BJ (cell line): Measurements from ENCODE around the gene LCOR. TPM values are rescaled to one million over a fixed set of nuclear protein-coding genes. Genes with fewer than 3 reads are reported as not detected.
A peak's percentile ranks its signal among the peaks of the same experiment; 100 is the strongest.

Experiments used
- CTCF ChIA-PET: fragments of 350-600 bp; formaldehyde crosslinking; extraction: SDS; loops from one replicate; lab custom pipeline; 2021; ENCODE audit warnings: antibody characterized with exemption, inconsistent platforms; lab: Yijun Ruan, JAX
- POLR2A ChIA-PET: fragments of 300-600 bp; sonication (Branson Sonifier 250); formaldehyde crosslinking; extraction: SDS; loops from one replicate; lab custom pipeline; 2021; ENCODE audit warnings: antibody characterized with exemption; lab: Charles Lee
- DNase-seq: peaks from one replicate; pipeline ENCODE4 v3.0.0-alpha.2; 2011; ENCODE audit warnings: low read depth
- H3K27me3 ChIP-seq: 2 replicates; pipeline ENCODE4 v1.6.0; 2011; ENCODE audit warnings: low read length; ENCODE audit not compliant: control insufficient read depth, insufficient read depth
- H3K36me3 ChIP-seq: 2 replicates; pipeline ENCODE4 v1.5.1; 2011; ENCODE audit warnings: low read length; ENCODE audit not compliant: control insufficient read depth, insufficient read depth
- H3K4me3 ChIP-seq: 2 replicates; pipeline ENCODE4 v1.5.1; 2011; ENCODE audit warnings: low read depth, mild to moderate bottlenecking, control low read depth, low read length
- CTCF ChIP-seq: IDR thresholded peaks from 2 replicates; pipeline ENCODE4 v1.5.1; 2011; ENCODE audit warnings: low read depth, mild to moderate bottlenecking, control low read depth, inconsistent platforms, low read length, moderate library complexity; ENCODE audit not compliant: insufficient read depth
- polyA plus RNA-seq: library from polyadenylated mRNA; depleted of rRNA; stranded (reverse); fragments of >200 nt; gene quantifications from 2 replicates; pipeline ENCODE4 v1.2.3, GENCODE V29; 2011

The LCOR gene
- polyA plus RNA-seq, 1 experiment = 4.9 TPM

- Histone ChIP-seq H3K27me3 (peaks cover 19% of the 10 kb centered on the region), H3K36me3 (no peaks in the 10 kb centered on the region), H3K4me3 (peak overlapping the region; percentile 36)
- POLR2A ChIA-PET = no interaction called here
- CTCF ChIA-PET = interaction anchor here (0.6 to 5.4 kb wide), 41 partner anchors 9 to 667 kb away, joined by 3 to 51 read pairs (median 4); no protein-coding TSS in a partner anchor
- peak; percentile 90 for TF ChIP-seq CTCF
- peak; percentile 18 for DNase-seq
Observed at GRCh38 chr10:97037365-97038361, 205.6 kb downstream of the LCOR start.

- DNase-seq = no peak
- ChIA-PET POLR2A (no interaction called here), CTCF (interaction anchor here (1.2 to 5.4 kb wide), 9 partner anchors 7 to 172 kb away, joined by 3 to 51 read pairs (median 14); no protein-coding TSS in a partner anchor)
- H3K27me3 ChIP-seq = peaks cover 19% of the 10 kb centered on the region
- no peak for TF ChIP-seq CTCF
- no peak overlapping the region for H3K4me3 ChIP-seq
- no peaks in the 10 kb centered on the region for H3K36me3 ChIP-seq
Observed at GRCh38 chr10:97038688-97039087, 206.6 kb downstream of the LCOR start.

GRCh38 chr10:97039538-97040247 lies 207.6 kb downstream of the LCOR start:
- H3K27me3 ChIP-seq = peaks cover 17% of the 10 kb centered on the region
- ChIA-PET POLR2A (no interaction called here), CTCF (interaction anchor here (1.0 to 5.4 kb wide), 4 partner anchors 15 to 157 kb away, joined by 3 to 51 read pairs (median 10); no protein-coding TSS in a partner anchor)
- no peak for TF ChIP-seq CTCF
- DNase-seq = no peak
- no peak overlapping the region for H3K4me3 ChIP-seq
- H3K36me3 ChIP-seq = no peaks in the 10 kb centered on the region

GRCh38 chr10:97040248-97040584 lies 208.1 kb downstream of the LCOR start:
- no peak for DNase-seq
- POLR2A ChIA-PET = no interaction called here
- no peaks in the 10 kb centered on the region for H3K36me3 ChIP-seq
- no peak overlapping the region for H3K4me3 ChIP-seq
- CTCF ChIA-PET = interaction anchor here (1.0 to 5.4 kb wide), 2 partner anchors 15 to 139 kb away, joined by 3 to 51 read pairs; no protein-coding TSS in a partner anchor
- peaks cover 17% of the 10 kb centered on the region for H3K27me3 ChIP-seq
- no peak for TF ChIP-seq CTCF

- H3K27me3 ChIP-seq = peaks cover 13% of the 10 kb centered on the region; the same call in 1 of the 2 replicates
- no peaks in the 10 kb centered on the region for H3K36me3 ChIP-seq
- DNase-seq = no peak
- H3K4me3 ChIP-seq = no peak overlapping the region
- ChIA-PET POLR2A (no interaction called here), CTCF (no interaction called here)
- no peak for TF ChIP-seq CTCF
Observed at GRCh38 chr10:97040706-97041105, 208.6 kb downstream of the LCOR start.
